HG03460 (cell line): Measurements from ENCODE around the gene PHACTR3.
"Not testable (repeated sequence)": the region's sequence is repeated elsewhere in the genome, so short reads cannot be mapped to it uniquely, and the experiment has no call there.

Source experiments
- ATAC-seq: cut with Tn5 transposase; IDR thresholded peaks from one replicate; pipeline ENCODE4 v1.9.1; 2021; ENCODE audit not compliant: unreplicated experiment

Gene PHACTR3

DNA sequence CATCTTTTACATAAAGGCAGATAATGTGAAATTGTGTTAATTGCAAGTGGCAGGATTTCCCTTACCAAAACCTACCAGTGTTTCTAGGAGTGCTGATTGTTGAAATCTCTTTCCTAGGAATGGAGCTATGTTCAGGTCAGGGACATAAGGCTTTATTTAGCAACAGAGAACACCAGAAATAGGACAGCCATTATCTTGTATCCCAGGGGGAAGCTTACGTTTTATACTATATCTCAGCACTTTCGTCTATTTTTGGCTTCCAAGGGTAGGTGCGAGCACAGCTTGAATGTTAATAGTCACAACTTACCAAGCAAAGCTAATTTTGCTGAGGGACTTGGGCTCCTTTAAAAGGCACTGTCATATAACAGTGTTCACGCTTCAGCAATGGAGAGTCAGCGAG is 235.1 kb downstream of the PHACTR3 start:
- no peak for ATAC-seq

- no peak for ATAC-seq
Observed at GRCh38 chr20:59845472-59845871, 241.1 kb downstream of the PHACTR3 start.

- ATAC-seq = no peak
Observed at GRCh38 chr20:59848182-59848581, 243.8 kb downstream of the PHACTR3 start.

DNA sequence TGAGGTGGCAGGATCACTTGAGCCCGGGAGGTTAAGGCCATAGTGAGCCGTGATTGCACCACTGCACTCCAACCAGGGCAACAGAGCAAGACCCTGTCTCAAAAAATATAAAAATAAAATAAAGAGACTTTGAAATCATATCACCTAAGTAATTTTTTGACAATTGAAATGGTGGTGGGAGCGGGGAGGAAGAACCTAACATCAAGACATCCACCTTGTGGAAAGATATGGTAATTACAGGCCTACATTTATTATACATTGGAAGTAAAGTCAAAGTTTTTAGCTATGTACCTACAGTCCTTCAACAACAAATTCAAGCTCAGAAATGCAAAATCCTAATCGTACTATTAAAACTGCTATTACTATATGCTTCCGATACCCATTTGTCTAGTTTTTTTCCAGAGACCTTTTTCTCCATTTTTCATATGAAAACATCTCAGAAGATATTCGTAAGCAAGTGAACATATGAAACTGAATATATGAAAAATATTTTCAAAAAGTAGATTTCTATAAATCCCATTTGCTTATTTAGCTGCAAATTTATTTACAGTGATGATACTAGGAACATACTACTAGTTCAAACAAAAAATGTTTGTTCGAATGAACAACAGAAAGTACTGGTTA is 245.8 kb downstream of the PHACTR3 start:
- ATAC-seq = no peak

GRCh38 chr20:59856526-59856925 is 252.2 kb downstream of the PHACTR3 start:
- ATAC-seq = not testable (repeated sequence)

DNA sequence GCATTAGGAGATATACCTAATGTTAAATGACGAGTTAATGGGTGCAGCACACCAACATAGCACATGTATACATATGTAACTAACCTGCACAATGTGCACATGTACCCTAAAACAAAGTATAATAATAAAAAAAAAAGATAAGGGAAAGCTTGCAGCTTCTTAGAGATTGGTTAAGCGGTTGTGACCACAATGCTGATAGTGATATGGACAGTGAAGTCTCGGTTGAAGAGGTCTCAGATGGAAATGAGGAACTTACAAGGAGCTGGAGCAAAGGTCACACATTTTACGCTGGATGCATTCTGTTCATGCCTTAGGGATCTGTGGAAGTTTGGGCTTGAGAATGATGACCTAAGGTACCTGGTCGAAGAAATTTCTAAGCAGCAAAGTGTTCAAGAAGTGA is 252.6 kb downstream of the PHACTR3 start:
- not testable (repeated sequence) for ATAC-seq

DNA sequence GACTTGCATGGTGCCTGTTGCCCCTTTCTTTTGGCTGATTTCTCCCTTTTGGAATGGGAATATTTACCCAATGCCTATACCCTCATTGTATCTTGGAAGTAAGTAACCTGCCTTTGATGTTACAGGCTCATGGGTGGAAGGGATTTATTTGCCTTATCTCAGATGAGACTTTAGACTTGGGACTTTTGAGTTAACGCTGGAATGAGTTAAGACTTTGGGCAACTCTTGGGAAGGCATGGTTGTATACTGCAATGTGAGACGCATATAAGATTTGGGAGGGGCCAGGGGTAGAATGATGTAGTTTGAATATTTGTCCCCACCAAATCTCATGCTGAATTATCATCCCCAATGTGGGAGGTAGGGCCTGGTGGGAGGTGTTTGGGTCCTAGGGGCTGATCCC is 253.6 kb downstream of the PHACTR3 start:
- no peak for ATAC-seq

DNA sequence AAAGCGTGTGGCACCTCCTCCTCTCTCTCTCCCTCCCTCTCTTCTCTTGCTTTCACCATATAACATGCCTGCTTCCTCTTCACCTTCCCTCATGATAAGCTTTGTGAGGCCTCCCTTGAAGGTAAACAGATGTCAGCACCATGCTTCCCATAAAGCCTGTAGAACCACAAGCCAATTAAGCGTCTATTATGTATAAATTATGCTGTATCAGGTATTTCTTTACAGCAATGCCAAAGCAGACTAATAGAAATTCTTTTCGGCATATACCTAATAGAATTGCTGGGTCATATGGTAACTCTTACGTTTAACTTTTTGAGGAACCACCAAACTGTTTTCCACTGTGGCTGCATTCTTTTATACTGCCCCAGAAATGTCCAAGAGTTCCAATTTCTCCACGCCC is 254.1 kb downstream of the PHACTR3 start:
- ATAC-seq = no peak

GRCh38 chr20:59861401-59861800 is 257.1 kb downstream of the PHACTR3 start:
- no peak for ATAC-seq

DNA sequence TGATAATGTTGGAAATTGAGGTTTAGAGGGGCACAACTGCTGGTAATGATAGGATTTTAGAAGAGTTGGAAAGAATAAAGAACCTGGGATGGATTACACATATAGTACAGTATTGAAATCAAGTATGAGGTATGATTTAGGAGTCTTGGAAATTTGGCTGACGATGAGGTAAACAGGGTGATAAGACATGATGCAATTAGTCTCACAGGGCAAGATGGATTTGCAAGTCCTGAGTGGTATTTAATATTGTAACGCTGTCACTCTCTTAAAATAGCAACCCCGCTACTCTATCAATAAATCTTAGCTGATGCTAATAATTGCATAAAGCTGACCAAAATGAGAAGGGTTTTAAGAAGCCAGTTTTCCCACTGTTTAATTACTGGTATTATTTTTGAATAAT is 258.7 kb downstream of the PHACTR3 start:
- ATAC-seq = no peak

GRCh38 chr20:59864726-59865125 is 260.4 kb downstream of the PHACTR3 start:
- no peak for ATAC-seq

- no peak for ATAC-seq
Observed at GRCh38 chr20:59866338-59866737, 262.0 kb downstream of the PHACTR3 start.

DNA sequence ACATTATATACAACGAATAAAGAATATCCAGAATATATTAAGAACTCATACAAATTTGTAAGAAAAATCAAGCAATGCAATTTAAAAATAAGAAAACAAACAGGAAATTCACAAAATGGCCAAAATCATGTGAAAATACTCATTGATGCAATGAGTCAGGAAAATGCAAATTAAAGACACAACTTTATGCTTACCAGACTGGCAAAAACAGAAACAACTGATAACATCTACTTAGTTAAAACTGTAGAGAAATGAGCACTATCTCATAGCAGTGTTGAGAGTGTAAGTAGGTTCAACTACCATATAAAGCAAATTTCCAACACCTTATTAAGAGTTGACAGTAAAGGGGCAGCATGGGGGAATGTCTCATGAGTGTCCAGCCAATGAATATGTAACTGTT is 266.8 kb downstream of the PHACTR3 start:
- ATAC-seq = no peak

DNA sequence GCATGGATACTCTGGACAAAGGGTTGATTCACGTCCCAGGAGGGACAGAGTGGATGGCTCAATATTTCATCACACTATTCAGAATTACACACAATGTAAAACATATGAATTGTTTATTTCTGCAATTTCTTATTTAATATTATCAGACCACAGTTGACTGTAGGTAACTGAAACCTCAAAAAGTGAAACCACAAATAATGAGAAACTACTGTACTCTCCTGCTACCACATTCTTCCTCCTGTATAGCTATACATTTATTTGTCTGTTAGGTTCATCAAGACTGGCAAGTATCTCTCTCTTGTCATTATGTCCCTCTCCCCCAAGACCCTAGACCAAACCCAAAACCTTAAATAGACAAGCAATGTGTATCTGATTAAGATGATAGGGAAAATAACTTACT is 269.1 kb downstream of the PHACTR3 start:
- ATAC-seq = no peak

GRCh38 chr20:59880198-59880597 is 275.9 kb downstream of the PHACTR3 start:
- no peak for ATAC-seq

GRCh38 chr20:59884494-59884893 is 280.2 kb downstream of the PHACTR3 start:
- no peak for ATAC-seq

- no peak for ATAC-seq
Observed at GRCh38 chr20:59888050-59888449, 283.7 kb downstream of the PHACTR3 start.

DNA sequence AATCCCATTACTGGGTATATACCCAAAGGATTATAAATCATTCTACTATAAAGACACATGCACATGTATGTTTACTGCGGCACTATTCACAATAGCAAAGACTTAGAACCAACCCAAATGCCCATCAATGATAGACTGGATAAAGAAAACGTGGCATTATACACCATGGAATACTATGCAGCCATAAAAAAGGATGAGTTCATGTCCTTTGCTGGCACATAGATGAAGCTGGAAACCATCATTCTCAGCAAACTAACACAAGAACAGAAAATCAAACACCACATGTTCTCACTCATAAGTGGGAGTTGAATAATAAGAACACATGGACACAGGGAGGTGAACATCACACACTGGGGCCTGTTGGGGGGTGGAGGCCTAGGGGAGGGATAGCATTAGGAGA is 285.7 kb downstream of the PHACTR3 start:
- not testable (repeated sequence) for ATAC-seq

DNA sequence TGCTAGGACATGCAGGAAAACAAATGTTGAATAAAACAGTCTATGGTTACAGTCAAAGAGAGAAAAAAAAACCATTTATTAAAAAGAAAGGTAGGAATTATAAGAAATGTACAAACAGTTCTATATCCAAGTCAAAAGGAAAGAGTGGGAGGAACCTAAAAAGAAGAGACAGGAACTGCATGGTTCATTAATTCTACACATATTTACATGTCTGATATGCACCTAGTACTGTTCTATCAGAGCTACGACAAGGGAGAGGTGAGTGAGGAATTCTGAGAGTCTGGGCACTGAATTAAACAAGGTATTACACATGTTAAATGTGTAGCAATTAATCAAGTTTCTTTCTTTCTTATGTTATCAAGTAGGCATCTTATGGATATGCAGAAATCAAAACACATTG is 287.2 kb downstream of the PHACTR3 start:
- no peak for ATAC-seq

GRCh38 chr20:59895908-59896307 is 291.6 kb downstream of the PHACTR3 start:
- ATAC-seq = no peak
